Fibroblast of gingiva (primary cell): ENCODE data around the gene MYO1F.
A peak's percentile ranks its signal among the peaks of the same experiment; 100 is the strongest.
"Not testable (repeated sequence)": the region's sequence is repeated elsewhere in the genome, so short reads cannot be mapped to it uniquely, and the experiment has no call there.

Source experiments
- DNase-seq: peaks from one replicate; pipeline ENCODE4 v3.0.0-alpha.2; 2011; ENCODE audit warnings: low read depth

MYO1F gene

GRCh38 chr19:8564866-8565265, 12.4 kb downstream of the MYO1F start:
- not testable (repeated sequence) for DNase-seq

GRCh38 chr19:8561075-8561764, 16.0 kb downstream of the MYO1F start:
- DNase-seq: no peak

- no peak for DNase-seq
These were observed 18.9 kb downstream of the MYO1F start for GRCh38 chr19:8558325-8558724.

- no peak for DNase-seq
These were observed 19.5 kb downstream of the MYO1F start for GRCh38 chr19:8557642-8558238.

GRCh38 chr19:8553729-8554128, 23.5 kb downstream of the MYO1F start:
- DNase-seq: not testable (repeated sequence)

GRCh38 chr19:8552810-8553209, 24.4 kb downstream of the MYO1F start:
- no peak for DNase-seq

- no peak for DNase-seq
These were observed 27.2 kb downstream of the MYO1F start for GRCh38 chr19:8550070-8550469.

GRCh38 chr19:8545743-8546142, 31.5 kb downstream of the MYO1F start:
- no peak for DNase-seq

- no peak for DNase-seq
These were observed 33.1 kb downstream of the MYO1F start for GRCh38 chr19:8544168-8544567.

- DNase-seq: no peak
These were observed 37.6 kb downstream of the MYO1F start for GRCh38 chr19:8539621-8540149.

- no peak for DNase-seq
These were observed 40.1 kb downstream of the MYO1F start for GRCh38 chr19:8537099-8537498.

- no peak for DNase-seq
These were observed 41.0 kb downstream of the MYO1F start for GRCh38 chr19:8536282-8536681.

GRCh38 chr19:8532225-8532624, 45.0 kb downstream of the MYO1F start:
- DNase-seq: no peak

GRCh38 chr19:8531470-8531869, 45.8 kb downstream of the MYO1F start:
- DNase-seq: no peak

GRCh38 chr19:8530061-8530679, 47.1 kb downstream of the MYO1F start:
- no peak for DNase-seq

- DNase-seq: no peak
These were observed 47.8 kb downstream of the MYO1F start for GRCh38 chr19:8529369-8530006.

- DNase-seq: no peak
These were observed 48.7 kb downstream of the MYO1F start for GRCh38 chr19:8528500-8528899.

GRCh38 chr19:8526345-8527091, 50.7 kb downstream of the MYO1F start:
- peak; percentile 87 for DNase-seq

GRCh38 chr19:8525401-8525684, 51.9 kb downstream of the MYO1F start:
- DNase-seq: no peak

GRCh38 chr19:8519388-8519787, 57.9 kb downstream of the MYO1F start:
- DNase-seq: no peak

GRCh38 chr19:8518536-8518935, 58.7 kb downstream of the MYO1F start:
- DNase-seq: no peak
